Vagina (tissue), 2 donors: Measurements from ENCODE around the gene CRB1.

Experiments used
- CTCF ChIP-seq, 3 experiments: fragments of 450-650 bp in 2 of 3; fragments of 200-600 bp in 1 of 3; sonication (generic) in 1 of 3; IDR thresholded peaks; one replicate each; pipeline ENCODE4 v1.5.1; 2017 to 2019; ENCODE audit warnings: antibody characterized with exemption in 3 of 3, mild to moderate bottlenecking in 2 of 3, moderate library complexity in 2 of 3
- POLR2A ChIP-seq, 2 donors: fragments of 450-650 bp; IDR thresholded peaks; one replicate each; pipeline ENCODE4 v1.6.1; 2017; ENCODE audit warnings: antibody characterized with exemption in 2 of 2, mild to moderate bottlenecking in 2 of 2, moderate library complexity in 2 of 2
- POLR2AphosphoS5 ChIP-seq, 2 donors: sonication (generic); formaldehyde crosslinking; IDR thresholded peaks; one replicate each; pipeline ENCODE4 v1.9.0; 2017; ENCODE audit warnings: antibody characterized with exemption in 2 of 2, mild to moderate bottlenecking in 2 of 2, low read depth in 1 of 2; ENCODE audit not compliant: insufficient read depth in 1 of 2

- TF ChIP-seq CTCF (IDR thresholded peaks at IDR 0.05) (no peak), POLR2A (IDR thresholded peaks at IDR 0.05) (no peak), POLR2AphosphoS5 (IDR thresholded peaks at IDR 0.05; ENCODE audit: insufficient read depth in 1 of 2, low read depth in 1 of 2) (no peak)
Observed at GRCh38 chr1:197418693-197419092, 150.6 kb downstream of the CRB1 start.
